H4 (cell line): ENCODE measurements around the gene KRT35. TPM values are rescaled to one million over a fixed set of nuclear protein-coding genes. Genes with fewer than 3 reads are reported as not detected.
A peak's percentile ranks its signal among the peaks of the same experiment; 100 is the strongest.

Source experiments
- DNase-seq: peaks from one replicate; pipeline ENCODE4 v3.0.0-alpha.2; 2015; ENCODE audit warnings: low spot score
- total RNA-seq: library from RNA; depleted of rRNA; stranded (reverse); fragments of >200 nt; shearing (Covaris generic); gene quantifications from 2 replicates; pipeline ENCODE4 v1.2.3, GENCODE V29; 2014; rRNA removed

KRT35 gene
- not detected in 2 replicates for total RNA-seq

GRCh38 chr17:41481036-41481435 is at the start of gene KRT35:
Gene KRT35 (minus strand): TSS chr17:41481151. CDS start chr17:41481097, 54 bp downstream.
- no peak for DNase-seq

- peak; percentile 58 for DNase-seq
Observed at GRCh38 chr17:41530062-41531048, 49.4 kb upstream of the KRT35 start.

GRCh38 chr17:41529491-41529915 is 48.6 kb upstream of the KRT35 start:
- no peak for DNase-seq

- DNase-seq = no peak
Observed at GRCh38 chr17:41528959-41529353, 48.0 kb upstream of the KRT35 start.

GRCh38 chr17:41527063-41528023 is 46.4 kb upstream of the KRT35 start:
- DNase-seq = no peak

- no peak for DNase-seq
Observed at GRCh38 chr17:41524261-41524660, 43.3 kb upstream of the KRT35 start.

- no peak for DNase-seq
Observed at GRCh38 chr17:41523787-41524186, 42.8 kb upstream of the KRT35 start.

- no peak for DNase-seq
Observed at GRCh38 chr17:41523225-41523593, 42.3 kb upstream of the KRT35 start.

GRCh38 chr17:41522301-41523224 is 41.6 kb upstream of the KRT35 start:
- no peak for DNase-seq

GRCh38 chr17:41521574-41522261 is 40.8 kb upstream of the KRT35 start:
- DNase-seq = peak; percentile 88

- DNase-seq = no peak
Observed at GRCh38 chr17:41520821-41521521, 40.0 kb upstream of the KRT35 start.

- no peak for DNase-seq
Observed at GRCh38 chr17:41519501-41520224, 38.7 kb upstream of the KRT35 start.

GRCh38 chr17:41518789-41519449 is 38.0 kb upstream of the KRT35 start, which contains the start of gene KRT15:
Gene KRT15 (minus strand): TSS chr17:41518890. CDS start chr17:41518827, 63 bp downstream.
- no peak for DNase-seq

- DNase-seq = no peak
Observed at GRCh38 chr17:41518031-41518430, 37.1 kb upstream of the KRT35 start.

- DNase-seq = no peak
Observed at GRCh38 chr17:41516830-41517283, 35.9 kb upstream of the KRT35 start.

- no peak for DNase-seq
Observed at GRCh38 chr17:41516147-41516829, 35.3 kb upstream of the KRT35 start.

GRCh38 chr17:41513168-41513547 is 32.2 kb upstream of the KRT35 start:
- DNase-seq = no peak
